ENCODE data around the gene AATF. TPM values are rescaled to one million over a fixed set of nuclear protein-coding genes. Genes with fewer than 3 reads are reported as not detected.

Gene AATF
- total and polyA plus RNA-seq, 2 donors from 2014 or later, result 36.8 to 50.4 TPM

DNA sequence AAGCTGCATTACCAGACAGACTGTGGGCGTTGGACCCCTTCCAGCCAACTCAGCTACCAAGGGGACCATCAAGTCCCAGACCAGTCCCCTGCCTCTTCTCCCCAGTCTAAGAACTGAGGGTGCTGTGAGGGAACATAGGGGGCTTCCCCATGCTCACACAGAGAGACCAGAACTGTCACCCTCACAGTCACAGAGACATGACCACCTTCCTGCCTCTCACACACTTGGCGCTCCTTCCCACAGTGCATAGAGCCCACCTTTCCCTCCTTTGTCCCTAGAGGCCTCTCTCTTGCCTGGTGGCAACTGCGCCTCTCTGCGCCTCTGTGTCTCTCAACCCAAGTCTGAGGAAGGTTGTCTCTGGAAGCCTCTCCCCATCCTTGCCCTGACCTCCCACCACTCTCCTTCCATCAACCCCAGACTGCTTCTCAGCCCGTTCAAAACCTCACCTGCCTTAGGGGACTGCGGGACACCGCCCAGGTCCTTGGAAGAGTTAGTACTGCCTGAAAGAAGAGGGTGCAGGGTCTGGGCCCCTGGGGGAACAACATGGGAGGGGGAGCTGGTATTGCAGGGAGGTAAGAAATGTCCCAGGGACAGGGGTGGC is 17.6 kb upstream of the AATF start:
- H3K27me3 ChIP-seq (ENCODE audit: control insufficient read depth, insufficient read depth, low read length), result peaks cover 29% of the 10 kb centered on the region
- TF ChIP-seq, protein P1, sequence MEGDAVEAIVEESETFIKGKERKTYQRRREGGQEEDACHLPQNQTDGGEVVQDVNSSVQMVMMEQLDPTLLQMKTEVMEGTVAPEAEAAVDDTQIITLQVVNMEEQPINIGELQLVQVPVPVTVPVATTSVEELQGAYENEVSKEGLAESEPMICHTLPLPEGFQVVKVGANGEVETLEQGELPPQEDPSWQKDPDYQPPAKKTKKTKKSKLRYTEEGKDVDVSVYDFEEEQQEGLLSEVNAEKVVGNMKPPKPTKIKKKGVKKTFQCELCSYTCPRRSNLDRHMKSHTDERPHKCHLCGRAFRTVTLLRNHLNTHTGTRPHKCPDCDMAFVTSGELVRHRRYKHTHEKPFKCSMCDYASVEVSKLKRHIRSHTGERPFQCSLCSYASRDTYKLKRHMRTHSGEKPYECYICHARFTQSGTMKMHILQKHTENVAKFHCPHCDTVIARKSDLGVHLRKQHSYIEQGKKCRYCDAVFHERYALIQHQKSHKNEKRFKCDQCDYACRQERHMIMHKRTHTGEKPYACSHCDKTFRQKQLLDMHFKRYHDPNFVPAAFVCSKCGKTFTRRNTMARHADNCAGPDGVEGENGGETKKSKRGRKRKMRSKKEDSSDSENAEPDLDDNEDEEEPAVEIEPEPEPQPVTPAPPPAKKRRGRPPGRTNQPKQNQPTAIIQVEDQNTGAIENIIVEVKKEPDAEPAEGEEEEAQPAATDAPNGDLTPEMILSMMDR (IDR thresholded peaks at IDR 0.05; ENCODE audit: borderline replicate concordance, extremely low read depth, insufficient read depth), result no peak
- H3K36me3 ChIP-seq (ENCODE audit: control insufficient read depth in 2 of 3, insufficient read depth in 3 of 3, low read length in 3 of 3), result no peaks in the 10 kb centered on the region
- H3K9ac ChIP-seq (ENCODE audit: low read length in 3 of 3), result no peak overlapping the region
- intact Hi-C loops (cut with DNase I), result no loop called here
- DNase-seq (peak in 1 of 5 donors; percentile 49), FAIRE-seq (no peak)
- no peaks in the 10 kb centered on the region for H3K9me3 ChIP-seq (ENCODE audit: control insufficient read depth in 2 of 3, insufficient read depth in 1 of 3, low read length in 3 of 3)
- H3K4me1 ChIP-seq (ENCODE audit: control insufficient read depth in 2 of 3, insufficient read depth in 2 of 3, low read depth in 1 of 3, low read length in 3 of 3), result peaks cover 10 to 16% (median 13%) of the 10 kb centered on the region in 3 donors
- H3K4me3 ChIP-seq (ENCODE audit: low read length in 3 of 3), result peak overlapping the region in 1 of 3 donors; percentile 20
- H3K27ac ChIP-seq (ENCODE audit: low read depth in 2 of 2, low read length in 2 of 2), result peak overlapping the region; percentile 36 to 52

DNA sequence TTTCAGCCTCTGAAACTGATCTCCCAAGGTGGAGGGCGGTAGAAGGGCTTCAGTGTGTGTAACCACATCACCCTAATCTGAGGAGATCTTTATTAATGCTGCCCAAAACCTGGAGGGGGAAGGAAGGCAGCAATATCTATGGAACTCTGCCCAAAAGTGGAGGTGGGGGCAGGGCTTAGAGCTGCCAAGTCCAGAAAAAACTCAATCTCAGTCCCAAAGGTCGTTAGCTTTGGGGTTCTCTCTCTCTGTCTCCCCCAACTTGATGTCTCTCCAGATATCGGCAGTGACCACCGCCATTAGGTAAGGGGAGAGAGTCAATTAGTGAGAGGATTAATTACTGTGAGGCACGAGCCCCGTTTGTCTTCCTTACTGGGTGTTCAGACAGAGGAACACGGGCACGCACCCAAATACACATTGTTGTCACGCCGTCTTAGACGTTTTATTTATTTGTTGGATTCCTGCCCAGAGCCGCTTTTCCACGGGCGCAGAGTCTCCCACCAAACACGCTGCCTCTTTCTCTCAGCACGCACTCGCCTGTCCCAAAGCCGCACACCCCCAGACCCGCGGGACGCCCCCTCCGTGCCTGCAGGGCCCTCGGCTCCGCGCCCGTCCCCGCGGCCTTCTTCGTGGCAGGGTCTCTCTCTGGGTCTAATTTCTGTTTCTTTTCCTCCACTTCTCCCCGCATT is 16.9 kb upstream of the AATF start:
- H3K9me3 ChIP-seq (ENCODE audit: control insufficient read depth in 2 of 3, insufficient read depth in 1 of 3, low read length in 3 of 3), result no peaks in the 10 kb centered on the region
- FAIRE-seq (no peak), DNase-seq (peak in 3 of 5 donors; percentile 44 to 63 (median 50))
- H3K4me1 ChIP-seq (ENCODE audit: control insufficient read depth in 2 of 3, insufficient read depth in 2 of 3, low read depth in 1 of 3, low read length in 3 of 3), result peaks cover 10 to 20% (median 13%) of the 10 kb centered on the region in 3 donors
- H3K36me3 ChIP-seq (ENCODE audit: control insufficient read depth in 2 of 3, insufficient read depth in 3 of 3, low read length in 3 of 3), result no peaks in the 10 kb centered on the region
- H3K4me3 ChIP-seq (ENCODE audit: low read length in 3 of 3), result peak overlapping the region; percentile 10 to 44 (median 30)
- intact Hi-C loops (cut with DNase I), result no loop called here
- H3K27ac ChIP-seq (ENCODE audit: low read depth in 2 of 2, low read length in 2 of 2), result peak overlapping the region; percentile 36 to 45
- H3K27me3 ChIP-seq (ENCODE audit: control insufficient read depth, insufficient read depth, low read length), result peaks cover 28% of the 10 kb centered on the region
- TF ChIP-seq, protein P1 (IDR thresholded peaks at IDR 0.05; ENCODE audit: borderline replicate concordance, extremely low read depth, insufficient read depth), result no peak
- H3K9ac ChIP-seq (ENCODE audit: low read length in 3 of 3), result no peak overlapping the region

DNA sequence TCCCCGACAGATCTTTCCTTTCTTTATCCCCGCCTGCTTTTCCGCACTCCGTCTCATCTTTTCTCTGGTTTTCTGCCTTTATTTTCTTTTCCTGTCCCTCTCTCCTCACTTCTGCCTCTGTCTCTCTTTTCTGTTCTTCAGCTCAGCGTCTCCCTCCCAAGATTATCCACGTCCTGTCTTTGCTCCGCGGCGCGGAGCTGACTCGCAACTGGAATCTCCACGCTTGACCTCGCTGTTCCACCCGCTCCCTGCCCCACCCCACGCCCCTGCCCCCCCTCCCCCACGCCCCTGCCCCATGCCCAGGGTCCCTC is 16.4 kb upstream of the AATF start:
- Histone ChIP-seq H3K9ac (ENCODE audit: low read length in 3 of 3) (no peak overlapping the region), H3K27me3 (ENCODE audit: control insufficient read depth, insufficient read depth, low read length) (peaks cover 27% of the 10 kb centered on the region), H3K36me3 (ENCODE audit: control insufficient read depth in 2 of 3, insufficient read depth in 3 of 3, low read length in 3 of 3) (no peaks in the 10 kb centered on the region), H3K9me3 (ENCODE audit: control insufficient read depth in 2 of 3, insufficient read depth in 1 of 3, low read length in 3 of 3) (no peaks in the 10 kb centered on the region), H3K27ac (ENCODE audit: low read depth in 2 of 2, low read length in 2 of 2) (peak overlapping the region; percentile 6 to 45), H3K4me3 (ENCODE audit: low read length in 3 of 3) (peak overlapping the region; percentile 18 to 44 (median 30)), H3K4me1 (ENCODE audit: control insufficient read depth in 2 of 3, insufficient read depth in 2 of 3, low read depth in 1 of 3, low read length in 3 of 3) (peaks cover 10 to 20% (median 13%) of the 10 kb centered on the region in 3 donors)
- FAIRE-seq, result no peak
- DNase-seq, result no peak
- intact Hi-C loops (cut with DNase I), result no loop called here
- TF ChIP-seq, protein P1 (IDR thresholded peaks at IDR 0.05; ENCODE audit: borderline replicate concordance, extremely low read depth, insufficient read depth), result no peak

All from kidney (tissue), 14 donors.